GM12865 (cell line): ENCODE results near the gene COX19.

Experiments
- DNase-seq: peaks from one replicate; pipeline ENCODE4 v3.0.0; 2010; ENCODE audit warnings: low read depth
- H3K4me3 ChIP-seq: 2 replicates; pipeline ENCODE4 v1.5.1; 2011; ENCODE audit warnings: mild to moderate bottlenecking, low read depth, low read length, control low read depth
- CTCF ChIP-seq: IDR thresholded peaks from 2 replicates; pipeline ENCODE4 v1.5.1; 2011; ENCODE audit warnings: low read length, control low read depth, low read depth, inconsistent platforms; ENCODE audit not compliant: insufficient read depth; ENCODE audit errors: missing control alignments

The COX19 gene

GRCh38 chr7:951881-952547 is 23.3 kb downstream of the COX19 start:
- DNase-seq = no peak
- H3K4me3 ChIP-seq = no peak overlapping the region
- no peak for TF ChIP-seq CTCF

GRCh38 chr7:949021-949934 is 26.1 kb downstream of the COX19 start:
- TF ChIP-seq CTCF = no peak
- DNase-seq = no peak
- no peak overlapping the region for H3K4me3 ChIP-seq

GRCh38 chr7:947391-948210 is 27.7 kb downstream of the COX19 start:
- TF ChIP-seq CTCF = no peak
- H3K4me3 ChIP-seq = no peak overlapping the region
- no peak for DNase-seq

GRCh38 chr7:946256-946996 is 28.9 kb downstream of the COX19 start:
- no peak for TF ChIP-seq CTCF
- H3K4me3 ChIP-seq = no peak overlapping the region
- no peak for DNase-seq

GRCh38 chr7:945556-946255 is 29.6 kb downstream of the COX19 start:
- no peak overlapping the region for H3K4me3 ChIP-seq
- DNase-seq = no peak
- no peak for TF ChIP-seq CTCF

- no peak overlapping the region for H3K4me3 ChIP-seq
- no peak for DNase-seq
- no peak for TF ChIP-seq CTCF
Observed at GRCh38 chr7:945147-945555, 30.2 kb downstream of the COX19 start.
